ENCODE measurements around the gene PIRT. TPM values are rescaled to one million over a fixed set of nuclear protein-coding genes. Genes with fewer than 3 reads are reported as not detected.

The PIRT gene
- total RNA-seq, 1 experiment from 2014 or later: not detected

GRCh38 chr17:10806545-10807262 lies 31.2 kb downstream of the PIRT start:
- CTCF ChIA-PET: no interaction called here
- ATAC-seq (no peak), DNase-seq (ENCODE audit: low read depth, low spot score) (no peak)
- no peaks in the 10 kb centered on the region for H3K4me1 ChIP-seq (ENCODE audit: control insufficient read depth in 1 of 2, insufficient read depth in 2 of 2, low read length in 2 of 2)
- H3K9me3 ChIP-seq (ENCODE audit: control insufficient read depth in 1 of 2, insufficient read depth in 1 of 2, low read depth in 1 of 2, low read length in 2 of 2): no peaks in the 10 kb centered on the region
- no peak overlapping the region for H3K27ac ChIP-seq (ENCODE audit: low read depth, low read length)
- no peaks in the 10 kb centered on the region for H3K9me2 ChIP-seq (ENCODE audit: insufficient read depth)
- no peak overlapping the region for H2AFZ ChIP-seq (ENCODE audit: low read depth, low read length, poor library complexity, severe bottlenecking)
- RAD21 ChIA-PET (ENCODE audit: low non-redundant PET in 1 of 2, low total read pairs in 2 of 2, uncharacterized antibody in 2 of 2, unreplicated experiment in 2 of 2): no interaction called here
- no peaks in the 10 kb centered on the region for H3K36me3 ChIP-seq (ENCODE audit: control insufficient read depth in 1 of 2, insufficient read depth in 2 of 2, low read length in 2 of 2)
- no peak overlapping the region for H3K4me2 ChIP-seq (ENCODE audit: low read length)
- TF ChIP-seq EGR1 (IDR thresholded peaks at IDR 0.05; ENCODE audit: low read depth) (no peak), ZFX (IDR thresholded peaks at IDR 0.05) (no peak), SP1 (IDR thresholded peaks at IDR 0.05; ENCODE audit: low read depth) (no peak), ZBTB33 (IDR thresholded peaks at IDR 0.05; ENCODE audit: extremely low read depth, insufficient replicate concordance, low read length) (no peak), REST (IDR thresholded peaks at IDR 0.05; ENCODE audit: low read depth) (no peak), CTCF (IDR thresholded peaks at IDR 0.05 in 2 of 3, conservative IDR thresholded peaks at IDR 0.05 in 1 of 3; ENCODE audit: borderline replicate concordance in 1 of 3, insufficient read depth in 1 of 3, low read depth in 2 of 3, low read length in 2 of 3) (no peak), JUND (IDR thresholded peaks at IDR 0.05) (no peak), POLR2A (IDR thresholded peaks at IDR 0.05; ENCODE audit: borderline replicate concordance, extremely low read depth, insufficient read depth, insufficient read length) (no peak), YY1 (IDR thresholded peaks at IDR 0.05; ENCODE audit: extremely low read depth, insufficient replicate concordance, low read depth, low read length) (no peak), EZH2 (IDR thresholded peaks at IDR 0.05) (no peak), ATF3 (IDR thresholded peaks at IDR 0.05) (no peak), SRF (IDR thresholded peaks at IDR 0.05; ENCODE audit: low read depth) (no peak), ELF1 (IDR thresholded peaks at IDR 0.05; ENCODE audit: borderline replicate concordance, low read depth) (no peak), MAX (IDR thresholded peaks at IDR 0.05) (no peak), RAD21 (IDR thresholded peaks at IDR 0.05; ENCODE audit: low read depth) (no peak)
- POLR2A ChIA-PET: no interaction called here
- H3K79me2 ChIP-seq (ENCODE audit: insufficient read depth, low read length): no peaks in the 10 kb centered on the region
- no peaks in the 10 kb centered on the region for H3K27me3 ChIP-seq (ENCODE audit: insufficient read depth, low read length)
- no peaks in the 10 kb centered on the region for H4K20me1 ChIP-seq (ENCODE audit: insufficient read depth)
- H3K4me3 ChIP-seq (replicated peaks in 1 of 2; ENCODE audit: low read depth in 1 of 2, low read length in 2 of 2): no peak overlapping the region
- no TSS peak for BruUV-seq (replicated peaks)
- intact Hi-C loops (cut with micrococcal nuclease): no loop called here
- no peak overlapping the region for H3K9ac ChIP-seq (ENCODE audit: low read length)

Measured in HCT116 (cell line).